SK-N-SH (cell line): ENCODE measurements around the gene SRXN1. TPM values are rescaled to one million over a fixed set of nuclear protein-coding genes. Genes with fewer than 3 reads are reported as not detected.

Experiments
- CTCF ChIA-PET: fragments of 300-600, 350-600 bp; formaldehyde crosslinking; extraction: SDS; loops from one replicate; lab custom pipeline; 2021; lab: Yijun Ruan, JAX
- POLR2A ChIA-PET: fragments of 350-600 bp; sonication (Branson Sonifier 250); formaldehyde crosslinking; extraction: SDS; loops from one replicate; lab custom pipeline; 2020; ENCODE audit warnings: antibody characterized with exemption, inconsistent platforms; lab: Yijun Ruan, JAX
- DNase-seq: peaks from one replicate; pipeline ENCODE4 v3.0.0; 2012
- H2AFZ ChIP-seq: fragments of 200-600 bp; sonication (generic); 2 replicates; pipeline ENCODE4 v1.8.1; 2016; ENCODE audit warnings: antibody characterized with exemption, mild to moderate bottlenecking, low read depth
- H3F3A ChIP-seq: fragments of 200-600 bp; sonication (generic); replicated peaks from 2 replicates; pipeline ENCODE3; 2016; ENCODE audit warnings: antibody characterized with exemption, mild to moderate bottlenecking; ENCODE audit not compliant: insufficient read depth
- H3K27ac ChIP-seq, 2 experiments: fragments of 200-500 bp in 1 of 2; fragments of 200-600 bp in 1 of 2; sonication (Bioruptor generic) in 1 of 2; sonication (generic), shearing (Covaris generic) in 1 of 2; 2 replicates each; pipeline versions ENCODE4 v1.5.1 to v1.6.1; 2014 to 2016; ENCODE audit warnings: low read depth in 2 of 2, inconsistent platforms in 1 of 2, low read length in 1 of 2, mild to moderate bottlenecking in 1 of 2, mixed read lengths in 1 of 2
- H3K27me3 ChIP-seq: fragments of 200-600 bp; sonication (generic), shearing (Covaris generic); 2 replicates; pipeline ENCODE4 v1.6.1; 2016; ENCODE audit warnings: mixed run types; ENCODE audit not compliant: insufficient read depth
- H3K36me3 ChIP-seq, 2 experiments: fragments of 200-500 bp in 1 of 2; fragments of 200-600 bp in 1 of 2; sonication (Bioruptor generic) in 1 of 2; sonication (generic) in 1 of 2; replicated peaks in 1 of 2; 2 replicates each; pipeline versions ENCODE3 to v1.5.1; 2014 to 2016; ENCODE audit warnings: low read length in 1 of 2, mild to moderate bottlenecking in 1 of 2; ENCODE audit not compliant: insufficient read depth in 2 of 2, control insufficient read depth in 1 of 2
- H3K4me1 ChIP-seq, 2 experiments: fragments of 200-500 bp in 1 of 2; fragments of 200-600 bp in 1 of 2; sonication (Bioruptor generic) in 1 of 2; sonication (generic), shearing (Covaris generic) in 1 of 2; 2 replicates each; pipeline versions ENCODE4 v1.5.1 to v1.6.1; 2014 to 2016; ENCODE audit warnings: low read depth in 1 of 2, low read length in 1 of 2, mixed run types in 1 of 2; ENCODE audit not compliant: insufficient read depth in 2 of 2, control insufficient read depth in 1 of 2
- H3K4me2 ChIP-seq: fragments of 200-600 bp; sonication (generic), shearing (Covaris generic); 2 replicates; pipeline ENCODE4 v1.6.1; 2017; ENCODE audit warnings: mixed run types
- H3K4me3 ChIP-seq, 2 experiments: fragments of 200-500 bp in 1 of 2; fragments of 200-600 bp in 1 of 2; sonication (Bioruptor generic) in 1 of 2; sonication (generic), shearing (Covaris generic) in 1 of 2; 2 replicates each; pipeline versions ENCODE4 v1.5.1 to v1.8.1; 2014 to 2016; ENCODE audit warnings: low read depth in 2 of 2, inconsistent platforms in 1 of 2, low read length in 1 of 2, mild to moderate bottlenecking in 1 of 2, mixed read lengths in 1 of 2, moderate library complexity in 1 of 2
- H3K79me2 ChIP-seq: fragments of 200-600 bp; sonication (generic); 2 replicates; pipeline ENCODE4 v1.8.1; 2017; ENCODE audit warnings: mild to moderate bottlenecking; ENCODE audit not compliant: insufficient read depth
- H3K9ac ChIP-seq: fragments of 200-600 bp; sonication (generic); 2 replicates; pipeline ENCODE4 v1.6.1; 2017; ENCODE audit warnings: mixed run types
- H3K9me2 ChIP-seq: fragments of 200-600 bp; sonication (generic); 2 replicates; pipeline ENCODE4 v1.6.1; 2017; ENCODE audit warnings: mixed run types
- H3K9me3 ChIP-seq: fragments of 200-600 bp; sonication (generic); 2 replicates; pipeline ENCODE4 v1.6.1; 2017; ENCODE audit warnings: mixed run types, mild to moderate bottlenecking, moderate library complexity
- H4K20me1 ChIP-seq: fragments of 200-600 bp; sonication (generic); 2 replicates; pipeline ENCODE4 v1.6.1; 2017; ENCODE audit warnings: mild to moderate bottlenecking, mixed run types; ENCODE audit not compliant: insufficient read depth
- ELF1 ChIP-seq: IDR thresholded peaks from 2 replicates; pipeline ENCODE4 v1.4.0; 2012
- EP300 ChIP-seq, 2 experiments: IDR thresholded peaks; 2 replicates each; pipeline versions ENCODE4 v1.4.0 to v1.6.1; 2012; ENCODE audit warnings: borderline replicate concordance in 1 of 2, low read depth in 1 of 2, low read length in 1 of 2
- EZH2phosphoT487 ChIP-seq: fragments of 200-600 bp; sonication (generic); IDR thresholded peaks from 2 replicates; pipeline ENCODE4 v1.6.1; 2017; ENCODE audit warnings: low read depth, mixed run types, mild to moderate bottlenecking, antibody characterized with exemption, moderate library complexity, borderline replicate concordance
- GABPA ChIP-seq: IDR thresholded peaks from 2 replicates; pipeline ENCODE4 v1.4.0; 2012; ENCODE audit warnings: low read depth, mild to moderate bottlenecking
- GATA2 ChIP-seq: sonication (generic); formaldehyde crosslinking; IDR thresholded peaks from 2 replicates; pipeline ENCODE4 v1.5.0; 2020; ENCODE audit warnings: mild to moderate bottlenecking, missing genetic modification reagents
- JUND ChIP-seq: IDR thresholded peaks from 2 replicates; pipeline ENCODE4 v1.4.0; 2012
- TAF1 ChIP-seq: IDR thresholded peaks from 2 replicates; pipeline ENCODE4 v1.6.1; 2012; ENCODE audit warnings: low read depth, mild to moderate bottlenecking, low read length, moderate library complexity, borderline replicate concordance
- TCF12 ChIP-seq: IDR thresholded peaks from 2 replicates; pipeline ENCODE4 v1.4.0; 2012
- TEAD4 ChIP-seq: IDR thresholded peaks from 2 replicates; pipeline ENCODE4 v1.4.0; 2012; ENCODE audit warnings: mild to moderate bottlenecking, borderline replicate concordance; ENCODE audit not compliant: insufficient read depth
- WGBS: methylation state at CpG from one replicate; pipeline ENCODE4 v1.1.6; 2017; ENCODE audit warnings: low lambda C conversion rate; 5-methylcytosine and 5-hydroxymethylcytosine counted together
- polyA plus RNA-seq, 3 experiments: library from polyadenylated mRNA; depleted of rRNA; stranded (reverse); fragments of >200 nt; gene quantifications; 2 replicates each; pipeline ENCODE4 v1.2.3, GENCODE V29; 2012
- TF ChIP-seq, protein P1 (sequence below): IDR thresholded peaks from 2 replicates; pipeline ENCODE4 v1.6.1; 2012; ENCODE audit warnings: mild to moderate bottlenecking, low read depth, low read length, moderate library complexity

The SRXN1 gene
- polyA plus RNA-seq, 1 of the 3 experiments (the other 2 are of a cell fraction) = 26.2 TPM

DNA sequence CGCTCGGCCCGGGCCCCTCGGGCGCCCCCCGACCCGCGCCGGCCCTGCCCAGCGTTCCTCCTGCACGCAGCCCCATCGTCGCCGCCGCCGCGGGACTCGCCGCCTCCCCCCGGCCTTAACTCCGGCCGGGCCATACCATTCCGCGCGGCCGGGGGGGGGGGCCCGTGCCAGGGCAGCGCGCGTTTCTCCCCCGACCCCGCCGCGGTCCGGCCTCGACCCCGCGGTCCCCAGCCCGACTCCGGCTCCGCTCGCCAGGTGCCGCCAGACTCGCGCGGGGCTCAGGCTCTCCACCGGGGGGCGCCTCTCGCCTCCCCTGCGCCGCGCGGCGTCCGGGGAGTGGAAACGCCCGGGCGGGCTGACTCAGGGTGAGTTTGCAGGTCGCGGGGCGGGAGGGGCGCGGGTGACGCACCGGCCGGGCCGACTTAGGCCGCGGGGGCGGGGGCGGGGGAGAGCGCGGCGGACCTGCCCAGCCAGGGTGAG, at the start of gene SRXN1 (continued):
- TF ChIP-seq, protein P1, sequence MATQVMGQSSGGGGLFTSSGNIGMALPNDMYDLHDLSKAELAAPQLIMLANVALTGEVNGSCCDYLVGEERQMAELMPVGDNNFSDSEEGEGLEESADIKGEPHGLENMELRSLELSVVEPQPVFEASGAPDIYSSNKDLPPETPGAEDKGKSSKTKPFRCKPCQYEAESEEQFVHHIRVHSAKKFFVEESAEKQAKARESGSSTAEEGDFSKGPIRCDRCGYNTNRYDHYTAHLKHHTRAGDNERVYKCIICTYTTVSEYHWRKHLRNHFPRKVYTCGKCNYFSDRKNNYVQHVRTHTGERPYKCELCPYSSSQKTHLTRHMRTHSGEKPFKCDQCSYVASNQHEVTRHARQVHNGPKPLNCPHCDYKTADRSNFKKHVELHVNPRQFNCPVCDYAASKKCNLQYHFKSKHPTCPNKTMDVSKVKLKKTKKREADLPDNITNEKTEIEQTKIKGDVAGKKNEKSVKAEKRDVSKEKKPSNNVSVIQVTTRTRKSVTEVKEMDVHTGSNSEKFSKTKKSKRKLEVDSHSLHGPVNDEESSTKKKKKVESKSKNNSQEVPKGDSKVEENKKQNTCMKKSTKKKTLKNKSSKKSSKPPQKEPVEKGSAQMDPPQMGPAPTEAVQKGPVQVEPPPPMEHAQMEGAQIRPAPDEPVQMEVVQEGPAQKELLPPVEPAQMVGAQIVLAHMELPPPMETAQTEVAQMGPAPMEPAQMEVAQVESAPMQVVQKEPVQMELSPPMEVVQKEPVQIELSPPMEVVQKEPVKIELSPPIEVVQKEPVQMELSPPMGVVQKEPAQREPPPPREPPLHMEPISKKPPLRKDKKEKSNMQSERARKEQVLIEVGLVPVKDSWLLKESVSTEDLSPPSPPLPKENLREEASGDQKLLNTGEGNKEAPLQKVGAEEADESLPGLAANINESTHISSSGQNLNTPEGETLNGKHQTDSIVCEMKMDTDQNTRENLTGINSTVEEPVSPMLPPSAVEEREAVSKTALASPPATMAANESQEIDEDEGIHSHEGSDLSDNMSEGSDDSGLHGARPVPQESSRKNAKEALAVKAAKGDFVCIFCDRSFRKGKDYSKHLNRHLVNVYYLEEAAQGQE = no peak
- TF ChIP-seq EZH2phosphoT487 (no peak), EP300 (IDR thresholded peaks at IDR 0.05; ENCODE audit: borderline replicate concordance in 1 of 2, low read depth in 1 of 2, low read length in 1 of 2) (no peak), ELF1 (no peak), TAF1 (no peak; the same call in 1 of the 2 replicates)

DNA sequence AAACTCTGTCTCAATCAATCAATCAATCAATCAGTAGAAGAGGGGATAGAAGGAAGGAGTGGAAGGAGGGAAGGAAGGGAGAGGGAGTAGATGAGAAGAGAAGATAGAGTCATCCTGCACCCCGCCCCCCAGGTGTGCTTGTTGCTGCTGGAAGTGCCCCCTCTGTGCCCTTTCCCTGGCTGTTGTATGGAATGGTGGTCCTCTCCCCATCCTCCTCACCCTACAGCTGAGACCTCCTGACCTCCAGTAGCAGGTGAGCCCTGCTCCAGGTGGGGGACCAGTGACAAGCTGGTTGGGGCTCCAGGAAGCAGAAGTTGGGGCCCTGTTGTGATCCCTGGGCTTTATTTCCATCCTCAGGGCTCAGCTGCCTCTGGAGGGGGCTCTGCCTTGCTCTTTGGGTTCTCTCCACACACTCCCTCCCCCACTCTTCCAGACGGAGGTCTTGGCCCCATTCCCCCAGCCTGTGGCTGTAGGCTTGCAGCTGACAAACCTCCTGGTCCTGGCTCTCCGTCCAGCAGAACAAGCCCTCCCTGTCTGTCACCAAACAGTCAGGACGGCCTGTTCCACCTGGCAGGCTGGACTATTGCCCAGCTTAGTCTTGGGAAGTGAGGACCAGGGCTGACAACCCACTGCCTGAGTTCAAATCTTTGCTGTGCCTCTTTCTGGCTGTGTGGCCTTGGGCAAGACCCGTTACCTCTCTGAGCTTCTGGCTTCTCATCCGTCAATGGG, 48.6 kb upstream of the SRXN1 start:
- no peak for DNase-seq
- WGBS = 37% methylated on average over 6 of the region's 6 CpGs
- Histone ChIP-seq H3K27ac (no peak overlapping the region), H3K4me3 (no peak overlapping the region), H3K9ac (no peak overlapping the region), H3K36me3 (no peaks in the 10 kb centered on the region), H4K20me1 (no peaks in the 10 kb centered on the region), H3K4me2 (no peak overlapping the region), H2AFZ (no peak overlapping the region), H3K9me3 (no peaks in the 10 kb centered on the region), H3F3A (no peaks in the 10 kb centered on the region), H3K9me2 (no peaks in the 10 kb centered on the region), H3K27me3 (peaks cover 9% of the 10 kb centered on the region; the same call in 1 of the 2 replicates), H3K79me2 (no peaks in the 10 kb centered on the region), H3K4me1 (peaks cover 0 to 24% of the 10 kb centered on the region in 2 experiments; a peak in 1 of 4 replicates)
- no peak for TF ChIP-seq TCF12
- no peak for TF ChIP-seq JUND
- TF ChIP-seq EP300 (IDR thresholded peaks at IDR 0.05; ENCODE audit: borderline replicate concordance in 1 of 2, low read depth in 1 of 2, low read length in 1 of 2) = no peak
- TF ChIP-seq TEAD4 = no peak
- no peak for TF ChIP-seq GABPA
- TF ChIP-seq GATA2 = no peak
- CTCF ChIA-PET = interaction anchor here (0.5 to 3.9 kb wide), 8 partner anchors 20 to 765 kb away, joined by 3 to 18 read pairs (median 5); partner anchors contain the start of gene NSFL1C
- POLR2A ChIA-PET = no interaction called here
